ENCODE results near the gene LDB2.
"Not testable (repeated sequence)": the region's sequence is repeated elsewhere in the genome, so short reads cannot be mapped to it uniquely, and the experiment has no call there.

LDB2 gene

DNA sequence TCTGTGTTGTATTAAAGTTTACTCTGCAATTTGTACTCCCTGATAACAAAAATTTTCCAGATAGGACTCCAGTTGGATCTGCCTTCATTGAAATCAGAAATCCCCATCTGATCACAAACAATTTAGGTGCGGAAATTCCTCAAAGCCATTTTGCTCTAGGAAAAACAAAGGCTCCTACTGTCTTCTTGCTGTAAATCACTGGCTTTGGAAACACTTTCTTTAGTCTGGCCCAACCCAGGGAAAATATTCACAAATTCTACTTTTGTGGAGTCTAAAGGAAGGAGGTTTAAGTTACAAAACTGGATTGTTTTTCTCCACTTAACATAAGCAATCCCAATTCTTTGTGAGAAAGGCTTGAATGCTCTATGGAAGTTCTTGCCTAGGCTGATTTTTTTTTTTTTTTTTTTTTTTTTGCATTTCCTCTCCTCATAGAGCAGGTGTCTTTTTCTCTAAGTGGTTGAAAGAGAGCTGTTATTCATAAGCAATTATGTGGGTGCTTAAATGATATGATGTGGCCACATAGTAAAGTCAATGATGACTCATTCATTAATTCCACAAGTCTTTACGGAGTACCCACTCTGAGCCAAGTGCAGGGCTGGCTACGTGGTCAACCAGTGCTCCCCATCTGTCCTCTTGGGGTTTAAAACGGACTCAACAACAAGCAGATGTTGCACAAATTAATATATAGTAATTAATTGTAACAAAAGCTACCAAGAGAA is 261.4 kb downstream of the LDB2 start:
- TF ChIP-seq POLR2A (IDR thresholded peaks at IDR 0.05; ENCODE audit: low read length) = no peak
- no peak for DNase-seq

DNA sequence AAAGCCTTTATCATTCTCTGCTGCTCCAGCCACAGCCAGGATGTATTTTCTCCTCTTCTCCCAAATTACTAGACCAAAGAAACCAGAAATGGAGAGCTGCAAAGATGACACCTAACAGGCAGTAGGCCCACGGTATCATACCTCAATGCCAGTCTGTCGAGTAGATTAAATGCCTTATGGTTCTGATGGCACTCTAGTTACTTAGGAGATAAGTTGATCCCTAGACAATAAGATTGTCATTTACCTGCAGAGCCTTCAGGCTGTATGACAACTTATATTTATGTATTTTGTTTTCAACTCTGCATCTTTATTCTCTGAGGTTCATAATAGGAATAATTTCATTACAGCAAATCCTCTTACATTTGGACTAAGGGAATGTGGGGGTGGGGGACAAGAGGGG is 262.1 kb downstream of the LDB2 start:
- TF ChIP-seq POLR2A (IDR thresholded peaks at IDR 0.05; ENCODE audit: low read length) = no peak
- TF ChIP-seq GATA1 (IDR thresholded peaks at IDR 0.05; ENCODE audit: low read depth, low read length) = no peak
- DNase-seq = no peak

DNA sequence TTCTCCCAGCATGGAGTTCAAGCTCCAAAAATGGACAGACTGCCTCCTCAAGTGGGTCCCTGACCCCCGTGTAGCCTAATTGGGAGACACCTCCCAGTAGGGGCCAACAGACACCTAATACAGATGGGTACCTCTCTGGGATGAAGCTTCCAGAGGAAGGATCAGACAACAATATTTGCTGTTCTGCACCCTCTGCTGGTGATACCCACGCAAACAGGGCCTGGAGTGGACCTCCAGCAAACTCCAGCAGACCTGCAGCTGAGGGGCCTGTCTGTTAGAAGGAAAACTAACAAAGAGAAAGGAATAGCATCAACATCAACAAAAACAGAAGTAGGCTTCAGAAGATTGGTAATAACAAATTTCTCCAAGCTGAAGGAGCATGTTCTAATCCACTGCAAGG is 269.2 kb downstream of the LDB2 start:
- not testable (repeated sequence) for DNase-seq

DNA sequence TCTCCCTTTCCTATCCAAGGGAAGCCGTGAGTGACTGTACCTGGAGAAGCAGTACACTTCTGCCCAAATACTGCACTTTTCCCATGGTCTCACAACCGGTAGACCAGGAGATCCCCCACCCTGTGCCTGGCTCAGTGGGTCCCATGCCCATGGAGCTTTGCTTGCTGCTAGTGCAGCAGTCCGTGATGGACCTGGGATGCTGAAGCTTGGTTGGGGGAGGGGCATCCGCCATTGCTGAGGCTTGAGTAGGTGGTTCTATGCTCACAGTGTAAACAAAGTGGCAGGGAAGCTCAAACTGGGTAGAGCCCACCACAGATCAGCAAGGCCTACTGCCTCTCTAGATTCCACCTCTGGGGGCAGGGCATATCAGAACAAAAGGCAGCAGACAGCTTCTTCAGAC is 269.6 kb downstream of the LDB2 start:
- DNase-seq = not testable (repeated sequence)

DNA sequence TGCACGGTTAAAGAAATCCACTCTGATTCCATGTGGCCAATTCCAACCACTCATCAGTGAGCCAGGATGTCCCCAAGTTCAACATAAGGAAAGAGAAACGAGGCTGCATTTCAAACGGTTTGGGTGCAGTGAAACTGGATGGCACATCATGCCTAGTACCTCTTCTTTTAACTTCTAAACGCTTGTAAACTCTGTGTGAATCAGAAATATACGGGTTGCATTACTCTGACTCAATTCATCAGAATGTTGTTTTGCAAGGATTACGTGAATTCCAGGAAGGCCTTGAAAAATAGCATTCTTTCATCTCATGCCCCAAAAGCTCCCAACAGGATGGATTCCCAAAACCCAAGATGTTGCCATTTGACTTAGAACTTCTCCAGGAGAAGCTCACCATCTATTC is 270.4 kb downstream of the LDB2 start:
- no peak for DNase-seq
- TF ChIP-seq POLR2A (IDR thresholded peaks at IDR 0.05; ENCODE audit: low read length) (no peak), GATA1 (IDR thresholded peaks at IDR 0.05; ENCODE audit: low read depth, low read length) (no peak)

DNA sequence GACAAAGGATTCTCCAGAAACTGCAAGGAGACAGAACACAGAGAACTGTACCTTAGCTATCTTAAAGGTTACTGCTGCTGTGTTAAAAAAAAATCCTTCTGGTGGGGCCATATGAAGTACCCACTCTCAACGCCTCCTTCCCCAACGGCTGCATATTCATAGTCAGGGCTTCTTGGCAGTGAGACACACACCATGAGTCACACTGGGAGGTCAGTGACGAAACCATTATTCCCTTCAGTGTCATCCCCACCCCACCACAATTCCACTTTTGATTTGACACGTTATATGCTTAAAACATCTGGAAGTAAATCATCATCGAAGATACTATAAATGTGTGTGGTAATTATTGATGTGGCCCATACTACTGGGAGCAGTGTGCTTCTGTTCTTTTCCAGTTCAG is 271.5 kb downstream of the LDB2 start:
- no peak for DNase-seq
- no peak for TF ChIP-seq GATA1 (IDR thresholded peaks at IDR 0.05; ENCODE audit: low read depth, low read length)
- no peak for TF ChIP-seq POLR2A (IDR thresholded peaks at IDR 0.05; ENCODE audit: low read length)

DNA sequence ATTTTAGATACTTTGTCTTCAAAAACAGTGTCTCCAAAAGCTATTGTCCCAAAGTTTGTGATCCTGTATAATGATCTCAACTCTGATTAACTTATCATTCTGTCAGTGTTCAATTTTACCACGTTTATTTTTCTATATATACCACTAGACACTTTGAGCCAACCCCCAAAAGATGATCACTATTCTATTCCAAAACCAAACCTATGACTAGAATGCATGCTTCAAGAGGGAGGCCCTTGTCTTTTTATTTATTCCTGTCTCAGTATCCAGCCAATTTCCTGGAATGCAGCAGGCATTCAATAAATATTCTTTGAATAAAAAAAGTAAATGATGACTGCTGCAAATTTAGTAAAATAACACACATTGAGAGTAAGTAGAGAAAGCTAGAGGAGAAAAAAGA is 275.6 kb downstream of the LDB2 start:
- no peak for DNase-seq
- TF ChIP-seq GATA1 (IDR thresholded peaks at IDR 0.05; ENCODE audit: low read depth, low read length) (no peak), POLR2A (IDR thresholded peaks at IDR 0.05; ENCODE audit: low read length) (no peak)

DNA sequence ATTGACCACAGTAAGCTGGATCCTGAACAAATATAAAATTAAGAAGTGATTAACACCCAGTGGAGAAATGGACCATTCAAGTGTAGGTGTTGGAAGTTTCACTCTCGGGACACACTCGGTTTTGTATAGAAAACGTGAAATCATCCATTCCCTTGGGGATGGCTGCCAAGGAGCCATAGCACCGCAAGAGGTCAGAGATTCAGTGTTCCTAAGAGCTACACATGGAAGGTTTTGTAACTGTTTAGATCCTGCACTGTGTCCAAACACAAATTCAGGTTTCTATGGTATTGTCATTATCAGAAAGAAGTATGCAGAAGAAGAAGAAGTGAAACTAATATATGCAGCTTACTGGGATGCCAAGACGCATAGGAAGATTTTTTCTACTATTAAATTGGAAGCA is 281.0 kb downstream of the LDB2 start:
- DNase-seq = no peak
- TF ChIP-seq GATA1 (IDR thresholded peaks at IDR 0.05; ENCODE audit: low read depth, low read length) (no peak), POLR2A (IDR thresholded peaks at IDR 0.05; ENCODE audit: low read length) (no peak)

DNA sequence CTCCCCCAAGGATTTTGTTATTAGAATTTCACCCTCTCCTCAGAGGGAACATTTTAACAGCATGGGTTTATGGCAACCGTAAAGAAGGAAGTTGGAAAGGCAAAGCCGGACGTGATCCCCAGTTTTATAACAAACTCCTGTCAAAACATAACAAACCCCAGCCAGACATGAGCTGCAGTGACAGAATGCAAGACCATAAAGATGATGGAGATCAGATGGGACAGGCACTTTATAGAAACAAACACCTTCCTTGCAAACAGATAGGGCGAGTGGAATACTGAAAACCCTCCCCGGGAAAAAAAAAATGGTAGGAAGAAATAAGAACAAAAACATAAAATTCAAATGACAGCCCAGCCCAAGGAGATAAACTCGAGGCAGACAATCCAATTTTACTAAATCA is 281.4 kb downstream of the LDB2 start:
- TF ChIP-seq POLR2A (IDR thresholded peaks at IDR 0.05; ENCODE audit: low read length) (no peak), GATA1 (IDR thresholded peaks at IDR 0.05; ENCODE audit: low read depth, low read length) (no peak)
- no peak for DNase-seq

DNA sequence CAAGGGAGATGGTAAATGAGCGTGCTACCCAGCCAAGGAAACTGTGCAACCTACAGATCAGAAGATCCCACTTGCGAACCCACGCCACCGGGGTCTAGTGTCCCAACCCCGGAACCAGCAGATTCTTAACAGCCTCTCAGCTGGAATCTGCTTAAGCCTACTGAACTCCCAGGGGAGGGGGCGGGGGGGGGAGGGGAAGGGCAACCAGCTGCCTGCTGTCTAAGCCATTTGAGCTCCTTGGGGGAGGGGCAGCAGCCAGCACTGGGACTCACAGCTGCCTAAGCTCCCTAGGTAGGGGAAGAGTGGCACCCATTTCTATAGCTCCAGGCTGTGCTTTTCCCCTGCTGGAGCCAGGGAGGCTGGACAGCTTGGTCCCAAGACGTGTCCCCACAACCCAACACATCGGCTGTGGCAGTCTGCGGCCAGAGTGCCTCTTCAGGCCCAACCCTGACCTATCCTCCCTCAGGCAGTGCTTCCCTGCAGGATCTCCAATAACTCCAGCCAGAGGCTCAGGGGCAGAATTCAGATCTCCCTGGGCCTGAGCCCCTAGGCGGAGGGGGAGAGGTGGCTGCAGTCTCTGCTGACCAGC is 289.2 kb downstream of the LDB2 start:
- DNase-seq = no peak
- TF ChIP-seq POLR2A (IDR thresholded peaks at IDR 0.05; ENCODE audit: low read length) = no peak
- TF ChIP-seq GATA1 (IDR thresholded peaks at IDR 0.05; ENCODE audit: low read depth, low read length) = no peak

DNA sequence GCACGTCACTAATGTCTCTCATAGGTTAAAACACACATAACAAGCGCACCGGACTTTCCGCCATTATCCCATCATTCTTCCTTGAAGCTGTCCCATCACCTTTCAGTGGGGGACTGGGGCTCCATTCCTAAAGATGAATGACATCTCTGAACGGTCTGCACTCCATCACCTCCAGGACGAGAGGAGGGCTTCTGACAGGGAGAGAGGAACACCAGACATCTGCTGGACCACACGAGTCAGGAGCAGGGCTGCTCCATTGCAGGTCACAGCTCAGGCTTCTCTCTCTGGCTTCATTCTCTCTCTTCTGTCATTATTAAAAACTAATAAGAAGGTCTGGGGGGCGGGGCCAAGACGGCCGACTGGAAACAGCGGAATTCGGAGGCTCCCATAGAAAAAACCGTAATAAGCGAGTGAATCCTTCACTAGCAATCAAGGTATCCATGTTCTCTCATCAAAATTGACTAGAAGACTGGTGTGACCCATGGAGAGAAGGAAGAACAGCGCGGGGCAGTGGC is 289.8 kb downstream of the LDB2 start:
- DNase-seq = no peak
- TF ChIP-seq GATA1 (IDR thresholded peaks at IDR 0.05; ENCODE audit: low read depth, low read length) = no peak
- no peak for TF ChIP-seq POLR2A (IDR thresholded peaks at IDR 0.05; ENCODE audit: low read length)

DNA sequence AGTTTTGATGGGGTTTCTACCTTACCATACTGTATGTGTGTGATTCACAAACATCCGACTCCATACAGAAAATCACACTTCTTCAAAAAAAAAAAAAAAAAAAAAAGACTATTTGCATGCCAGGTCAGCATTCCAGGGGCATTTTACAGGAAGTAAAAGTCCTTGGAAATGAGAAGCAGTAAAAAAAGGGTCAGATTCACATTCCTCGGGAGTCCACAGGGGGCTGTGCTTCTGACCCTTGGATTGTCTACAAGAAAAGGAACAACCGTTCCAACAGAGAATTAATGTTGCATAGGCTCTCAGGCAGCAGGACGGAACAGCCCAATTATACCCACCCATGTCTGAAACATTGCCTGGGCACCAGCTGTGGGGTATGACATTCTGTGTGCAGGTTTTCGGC is 290.3 kb downstream of the LDB2 start:
- no peak for DNase-seq
- TF ChIP-seq POLR2A (IDR thresholded peaks at IDR 0.05; ENCODE audit: low read length) = no peak
- no peak for TF ChIP-seq GATA1 (IDR thresholded peaks at IDR 0.05; ENCODE audit: low read depth, low read length)

DNA sequence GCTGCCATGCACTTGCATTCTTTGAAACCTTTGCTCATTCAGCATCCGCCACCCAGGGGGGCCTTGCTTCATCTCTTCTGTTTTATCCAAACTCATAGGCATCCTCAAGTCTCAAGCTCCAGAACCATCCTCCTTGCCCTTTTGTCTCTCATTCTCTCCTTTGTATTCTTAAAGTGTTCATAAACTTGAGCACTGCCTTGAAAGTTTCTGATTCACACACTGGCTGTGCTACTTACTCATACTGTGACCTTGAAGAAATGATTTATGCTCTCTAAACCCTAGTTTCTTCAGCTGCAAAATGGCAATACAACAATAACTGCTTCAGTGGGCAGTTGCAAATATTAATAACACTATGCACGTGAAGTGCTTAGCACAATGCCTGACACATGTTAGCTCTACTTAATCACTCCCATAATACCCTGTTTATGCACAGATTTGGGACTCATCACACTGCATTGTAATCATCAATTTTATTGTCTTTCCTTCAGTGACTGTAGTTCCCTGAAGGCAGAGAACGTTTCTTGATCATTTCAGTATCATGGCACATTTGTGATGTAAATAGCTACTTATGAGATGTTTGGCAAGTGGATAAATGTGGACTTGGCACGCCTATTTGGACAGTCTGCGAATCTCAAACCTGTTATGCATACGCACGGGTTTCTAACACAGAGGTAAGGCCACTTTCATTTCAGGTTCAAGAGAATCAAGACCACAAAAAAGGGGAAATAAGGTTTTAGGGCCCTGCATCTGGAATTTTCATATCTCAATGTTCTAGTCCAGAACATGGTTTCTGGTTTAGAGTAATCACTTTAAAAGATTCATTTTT is 291.0 kb downstream of the LDB2 start:
- TF ChIP-seq POLR2A (IDR thresholded peaks at IDR 0.05; ENCODE audit: low read length) (no peak), GATA1 (IDR thresholded peaks at IDR 0.05; ENCODE audit: low read depth, low read length) (no peak)

DNA sequence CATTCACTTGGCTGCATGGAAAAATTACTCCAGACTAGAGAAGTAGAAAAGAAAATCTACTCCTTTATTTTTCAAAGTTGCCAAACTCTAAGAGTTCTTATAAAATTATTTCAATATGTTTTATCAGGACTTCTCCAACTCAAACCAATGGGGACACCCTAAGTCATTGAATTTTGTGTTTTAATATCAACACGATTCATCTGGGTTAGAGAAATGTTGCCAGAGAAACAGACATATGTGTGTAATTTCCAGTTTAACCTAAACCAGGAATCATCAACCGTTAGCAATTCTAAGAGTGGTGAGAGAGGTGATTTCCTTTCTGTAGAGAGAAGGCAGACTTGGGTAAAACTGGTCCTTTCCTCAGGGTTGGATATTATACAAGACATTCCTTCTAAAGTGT is 291.8 kb downstream of the LDB2 start:
- TF ChIP-seq GATA1 (IDR thresholded peaks at IDR 0.05; ENCODE audit: low read depth, low read length) (no peak), POLR2A (IDR thresholded peaks at IDR 0.05; ENCODE audit: low read length) (no peak)
- DNase-seq = no peak

More for the DNA sequence above, 291.0 kb downstream of the LDB2 start:
- no peak for DNase-seq

DNA sequence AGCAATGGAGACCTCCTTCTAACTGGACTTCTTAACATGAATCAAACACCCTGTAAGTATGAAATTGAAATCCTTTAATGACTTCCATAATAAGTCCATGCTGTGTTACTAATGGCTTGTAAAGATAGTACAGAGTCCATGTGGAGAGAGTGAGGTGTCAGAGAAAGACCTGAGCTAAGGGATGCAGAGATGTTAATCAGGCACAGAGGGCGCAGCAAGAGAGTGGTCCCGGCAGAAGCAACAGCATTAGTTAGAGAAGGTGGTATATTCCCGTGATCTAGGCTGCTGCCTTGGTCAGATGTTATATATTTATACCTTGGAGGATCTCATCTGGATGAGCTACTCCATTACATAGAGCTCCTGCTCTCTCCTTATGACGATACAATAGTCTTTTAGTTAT is 295.3 kb downstream of the LDB2 start:
- no peak for DNase-seq
- TF ChIP-seq POLR2A (IDR thresholded peaks at IDR 0.05; ENCODE audit: low read length) = no peak
- TF ChIP-seq GATA1 (IDR thresholded peaks at IDR 0.05; ENCODE audit: low read depth, low read length) = no peak

All from erythroblast (primary cell).